A673 (cell line): ENCODE results near the gene STAP2.

ENCODE experiments used
- EZH2 ChIP-seq: fragments of 200-600 bp; sonication (generic); IDR thresholded peaks from 2 replicates; pipeline ENCODE4 v1.6.1; 2017; ENCODE audit warnings: borderline replicate concordance, low read depth, mild to moderate bottlenecking, mixed read lengths, antibody characterized with exemption, low read length; ENCODE audit not compliant: poor library complexity, severe bottlenecking
- TF ChIP-seq, protein P1 (sequence below): fragments of 300-800, 200-600 bp; sonication (generic); conservative IDR thresholded peaks from 2 replicates; pipeline ENCODE4 v1.5.1; 2017; ENCODE audit warnings: low read depth, mild to moderate bottlenecking, antibody characterized with exemption, low read length, moderate library complexity, mixed read lengths

DNA sequence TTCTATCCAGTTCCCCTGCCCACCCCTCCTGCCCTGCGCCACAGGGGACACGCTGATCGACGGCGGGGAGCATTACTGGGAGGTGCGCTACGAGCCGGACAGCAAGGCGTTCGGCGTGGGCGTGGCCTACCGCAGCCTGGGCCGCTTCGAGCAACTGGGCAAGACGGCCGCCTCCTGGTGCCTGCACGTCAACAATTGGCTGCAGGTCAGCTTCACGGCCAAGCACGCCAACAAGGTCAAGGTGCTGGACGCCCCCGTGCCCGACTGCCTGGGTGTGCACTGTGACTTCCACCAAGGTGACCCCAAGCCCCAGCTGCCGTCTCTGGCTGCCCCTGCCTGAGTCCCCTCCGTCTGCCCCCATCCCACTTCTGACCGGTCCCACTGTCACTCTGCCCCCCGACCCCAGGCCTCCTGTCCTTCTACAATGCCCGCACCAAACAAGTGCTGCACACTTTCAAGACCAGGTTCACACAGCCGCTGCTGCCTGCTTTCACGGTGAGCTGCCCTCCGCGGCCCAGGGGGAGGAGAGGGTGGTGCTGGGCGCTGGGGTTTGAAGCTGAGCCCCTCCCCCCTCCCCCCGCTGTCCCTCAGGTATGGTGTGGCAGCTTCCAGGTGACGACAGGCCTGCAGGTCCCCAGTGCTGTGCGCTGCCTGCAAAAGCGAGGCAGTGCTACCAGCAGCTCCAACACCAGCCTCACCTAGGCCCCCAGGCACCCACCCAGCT, 15.5 kb downstream of the STAP2 start:
- TF ChIP-seq, protein P1, sequence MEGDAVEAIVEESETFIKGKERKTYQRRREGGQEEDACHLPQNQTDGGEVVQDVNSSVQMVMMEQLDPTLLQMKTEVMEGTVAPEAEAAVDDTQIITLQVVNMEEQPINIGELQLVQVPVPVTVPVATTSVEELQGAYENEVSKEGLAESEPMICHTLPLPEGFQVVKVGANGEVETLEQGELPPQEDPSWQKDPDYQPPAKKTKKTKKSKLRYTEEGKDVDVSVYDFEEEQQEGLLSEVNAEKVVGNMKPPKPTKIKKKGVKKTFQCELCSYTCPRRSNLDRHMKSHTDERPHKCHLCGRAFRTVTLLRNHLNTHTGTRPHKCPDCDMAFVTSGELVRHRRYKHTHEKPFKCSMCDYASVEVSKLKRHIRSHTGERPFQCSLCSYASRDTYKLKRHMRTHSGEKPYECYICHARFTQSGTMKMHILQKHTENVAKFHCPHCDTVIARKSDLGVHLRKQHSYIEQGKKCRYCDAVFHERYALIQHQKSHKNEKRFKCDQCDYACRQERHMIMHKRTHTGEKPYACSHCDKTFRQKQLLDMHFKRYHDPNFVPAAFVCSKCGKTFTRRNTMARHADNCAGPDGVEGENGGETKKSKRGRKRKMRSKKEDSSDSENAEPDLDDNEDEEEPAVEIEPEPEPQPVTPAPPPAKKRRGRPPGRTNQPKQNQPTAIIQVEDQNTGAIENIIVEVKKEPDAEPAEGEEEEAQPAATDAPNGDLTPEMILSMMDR, result no peak
- no peak for TF ChIP-seq EZH2
